SU-DHL-6 (cell line): ENCODE results near the gene TMEM204.

Experiments used
- CTCF ChIP-seq: fragments of 200-600 bp; sonication (generic); IDR thresholded peaks from one replicate; pipeline ENCODE4 v1.5.1; 2017; ENCODE audit warnings: antibody characterized with exemption, mild to moderate bottlenecking, low read length, moderate library complexity; ENCODE audit not compliant: insufficient read depth, poor library complexity, severe bottlenecking
- EZH2phosphoT487 ChIP-seq: fragments of 200-600 bp; sonication (generic), shearing (Covaris generic); conservative IDR thresholded peaks from 2 replicates; pipeline ENCODE4 v1.6.1; 2018; ENCODE audit warnings: mild to moderate bottlenecking, antibody characterized with exemption, low read length, moderate library complexity, mixed read lengths

GRCh38 chr16:1492082-1492922 is 41.2 kb upstream of the TMEM204 start:
- TF ChIP-seq CTCF (no peak), EZH2phosphoT487 (no peak)
